Measurements from ENCODE around the gene CRB2. TPM values are rescaled to one million over a fixed set of nuclear protein-coding genes. Genes with fewer than 3 reads are reported as not detected.

Gene CRB2
- total and polyA plus RNA-seq, 12 donors, result under 0.01 to 0.24 (median 0.07) TPM; not detected in 4

DNA sequence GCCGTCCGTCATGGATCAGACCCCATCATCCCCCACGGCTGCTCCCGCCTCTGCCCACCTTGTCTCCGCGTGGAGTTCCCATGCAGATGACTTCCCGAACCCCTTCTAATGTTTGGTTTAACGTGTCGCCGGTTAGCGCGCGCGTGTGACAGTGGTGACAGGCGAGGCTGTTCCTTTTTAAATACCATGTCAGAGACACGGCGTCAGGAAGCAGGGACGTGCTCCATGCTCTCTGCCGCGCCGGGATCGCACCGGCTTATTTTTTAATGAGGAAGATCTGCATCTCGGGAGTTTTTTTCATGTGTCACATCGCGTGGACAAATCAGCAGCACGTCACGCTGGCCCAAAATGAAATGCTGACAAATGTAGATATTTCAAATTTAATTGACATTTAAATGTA is 35.9 kb downstream of the CRB2 start:
- WGBS, 4 donors, result 84 to 92% (median 90%) methylated on average over 28 of the region's 28 CpGs
- H3K9me3 ChIP-seq (replicated peaks in 1 of 3), result no peaks in the 10 kb centered on the region

DNA sequence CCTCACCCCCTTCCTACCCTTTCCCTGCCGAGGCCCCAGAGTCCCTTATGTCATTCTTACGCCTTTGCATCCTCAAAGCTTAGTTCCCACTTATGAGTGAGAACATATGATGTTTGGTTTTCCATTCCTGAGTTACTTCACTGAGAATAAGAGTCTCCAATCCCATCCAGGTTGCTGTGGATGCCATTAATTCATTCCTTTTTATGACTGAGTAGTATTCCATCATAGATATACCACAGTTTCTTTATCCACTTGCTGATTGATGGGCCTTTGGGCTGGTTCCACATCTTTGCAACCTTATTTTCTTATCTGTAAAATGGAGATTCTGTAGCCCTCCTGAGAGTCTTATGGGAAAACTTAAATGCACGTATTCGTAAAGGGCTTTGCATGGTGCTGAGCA is 36.8 kb downstream of the CRB2 start:
- no peak for DNase-seq
- Histone ChIP-seq H3K27me3 (no peaks in the 10 kb centered on the region), H3K36me3 (replicated peaks in 1 of 2) (no peaks in the 10 kb centered on the region), H3K4me3 (no peak overlapping the region), H3K9me3 (replicated peaks in 1 of 3) (no peaks in the 10 kb centered on the region), H3K4me1 (replicated peaks in 1 of 2) (no peaks in the 10 kb centered on the region), H3K27ac (no peak overlapping the region)
- intact Hi-C loops (cut with DNase I), result no loop called here
- TF ChIP-seq, protein P1, sequence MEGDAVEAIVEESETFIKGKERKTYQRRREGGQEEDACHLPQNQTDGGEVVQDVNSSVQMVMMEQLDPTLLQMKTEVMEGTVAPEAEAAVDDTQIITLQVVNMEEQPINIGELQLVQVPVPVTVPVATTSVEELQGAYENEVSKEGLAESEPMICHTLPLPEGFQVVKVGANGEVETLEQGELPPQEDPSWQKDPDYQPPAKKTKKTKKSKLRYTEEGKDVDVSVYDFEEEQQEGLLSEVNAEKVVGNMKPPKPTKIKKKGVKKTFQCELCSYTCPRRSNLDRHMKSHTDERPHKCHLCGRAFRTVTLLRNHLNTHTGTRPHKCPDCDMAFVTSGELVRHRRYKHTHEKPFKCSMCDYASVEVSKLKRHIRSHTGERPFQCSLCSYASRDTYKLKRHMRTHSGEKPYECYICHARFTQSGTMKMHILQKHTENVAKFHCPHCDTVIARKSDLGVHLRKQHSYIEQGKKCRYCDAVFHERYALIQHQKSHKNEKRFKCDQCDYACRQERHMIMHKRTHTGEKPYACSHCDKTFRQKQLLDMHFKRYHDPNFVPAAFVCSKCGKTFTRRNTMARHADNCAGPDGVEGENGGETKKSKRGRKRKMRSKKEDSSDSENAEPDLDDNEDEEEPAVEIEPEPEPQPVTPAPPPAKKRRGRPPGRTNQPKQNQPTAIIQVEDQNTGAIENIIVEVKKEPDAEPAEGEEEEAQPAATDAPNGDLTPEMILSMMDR (IDR thresholded peaks at IDR 0.05), result no peak
- TF ChIP-seq POLR2A (IDR thresholded peaks at IDR 0.05), result no peak
- 85 to 100% (median 99%) methylated on average over 4 of the region's 4 CpGs for WGBS, 4 donors

More for the DNA sequence above, 35.9 kb downstream of the CRB2 start:
- no peak overlapping the region for H3K4me3 ChIP-seq
- DNase-seq, result no peak
- no peaks in the 10 kb centered on the region for H3K4me1 ChIP-seq (replicated peaks in 1 of 2)
- no peaks in the 10 kb centered on the region for H3K27me3 ChIP-seq
- H3K27ac ChIP-seq, result no peak overlapping the region
- H3K36me3 ChIP-seq (replicated peaks in 1 of 2), result no peaks in the 10 kb centered on the region
- intact Hi-C loops (cut with DNase I), result no loop called here
- TF ChIP-seq POLR2A (IDR thresholded peaks at IDR 0.05), result no peak
- TF ChIP-seq, protein P1 (IDR thresholded peaks at IDR 0.05), result no peak

DNA sequence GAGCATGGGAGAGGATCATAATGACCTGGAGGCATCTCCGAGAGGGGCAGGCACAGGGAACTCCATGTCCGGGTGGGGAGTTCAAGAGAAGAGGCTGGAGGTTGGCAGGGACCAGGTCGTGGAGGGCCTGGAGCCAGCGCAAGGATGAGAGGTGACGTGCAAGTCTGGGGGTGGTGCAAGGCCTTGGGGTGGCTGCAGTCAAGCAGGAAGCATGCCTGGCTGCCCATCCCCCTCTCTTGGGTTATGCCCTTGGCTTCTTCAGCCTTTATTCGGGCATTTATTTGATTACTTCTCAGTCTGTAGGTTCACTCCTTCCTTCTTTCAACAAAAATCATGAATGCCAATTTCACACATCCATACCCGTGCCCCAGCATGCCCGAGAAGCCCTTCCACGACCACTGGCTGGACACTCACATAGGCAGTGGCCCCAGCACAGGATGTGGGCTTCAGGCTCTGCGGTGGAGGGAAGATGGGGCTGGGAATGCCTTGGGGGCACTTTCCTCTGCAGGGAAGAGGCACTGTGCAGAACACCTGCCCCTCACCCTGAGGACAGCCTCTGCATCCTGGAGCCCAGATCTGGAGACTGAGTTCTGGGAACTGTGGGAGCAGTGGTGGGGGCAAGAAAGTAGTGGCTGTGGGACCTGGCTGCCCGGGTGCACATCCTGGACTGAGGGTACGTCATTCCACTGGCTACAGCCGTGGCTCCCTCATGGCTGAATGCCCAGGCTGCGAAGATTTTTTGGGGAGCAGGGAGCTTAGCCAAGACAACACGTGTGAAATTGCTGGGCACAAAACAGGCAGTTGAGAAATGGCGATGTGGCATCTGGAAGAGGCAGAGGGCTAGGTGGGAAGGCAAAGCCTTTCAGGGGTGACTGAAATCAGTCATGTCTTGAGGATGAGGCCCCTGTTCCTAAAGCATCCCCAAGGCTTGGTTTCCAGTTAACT is 38.6 kb downstream of the CRB2 start:
- 83 to 89% (median 86%) methylated on average over 15 to 16 of the region's 16 CpGs for WGBS, 4 donors
- Histone ChIP-seq H3K27ac (no peak overlapping the region), H3K9me3 (replicated peaks in 1 of 3) (no peaks in the 10 kb centered on the region), H3K27me3 (no peaks in the 10 kb centered on the region), H3K36me3 (replicated peaks in 1 of 2) (no peaks in the 10 kb centered on the region), H3K4me3 (no peak overlapping the region), H3K4me1 (replicated peaks in 1 of 2) (no peaks in the 10 kb centered on the region)
- TF ChIP-seq, protein P1 (IDR thresholded peaks at IDR 0.05), result no peak
- TF ChIP-seq POLR2A (IDR thresholded peaks at IDR 0.05), result no peak
- intact Hi-C loops (cut with DNase I), result no loop called here
- DNase-seq, result no peak

DNA sequence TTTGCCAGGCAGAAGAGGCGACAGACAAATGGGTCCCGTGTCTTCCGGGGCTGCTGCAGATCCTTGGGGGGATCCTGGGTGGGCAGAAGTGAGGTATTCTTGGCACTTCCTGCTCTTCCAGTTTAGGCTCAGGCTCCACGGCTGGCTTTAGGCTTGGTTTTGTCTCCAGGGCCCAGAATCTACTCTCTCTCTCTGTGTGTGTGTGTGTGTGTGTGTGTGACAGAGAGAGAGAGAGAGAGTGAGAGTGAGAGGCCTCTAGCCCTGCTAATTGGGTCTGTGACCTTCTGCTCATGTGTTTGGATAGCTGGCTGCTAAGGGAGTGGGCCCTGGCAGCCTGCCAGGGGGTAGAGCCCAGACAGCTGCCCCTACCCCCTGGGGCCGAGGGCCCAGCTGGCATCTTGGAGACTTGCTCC is 39.3 kb downstream of the CRB2 start:
- no peak for TF ChIP-seq POLR2A (IDR thresholded peaks at IDR 0.05)
- TF ChIP-seq, protein P1 (IDR thresholded peaks at IDR 0.05), result no peak
- H3K9me3 ChIP-seq (replicated peaks in 1 of 3), result no peaks in the 10 kb centered on the region
- WGBS, 4 donors, result 57 to 82% (median 74%) methylated on average over 3 to 5 of the region's 5 CpGs
- H3K4me3 ChIP-seq, result no peak overlapping the region
- intact Hi-C loops (cut with DNase I), result no loop called here
- H3K27me3 ChIP-seq, result no peaks in the 10 kb centered on the region
- no peak for DNase-seq
- no peaks in the 10 kb centered on the region for H3K36me3 ChIP-seq (replicated peaks in 1 of 2)
- no peaks in the 10 kb centered on the region for H3K4me1 ChIP-seq (replicated peaks in 1 of 2)
- H3K27ac ChIP-seq, result no peak overlapping the region

All from adrenal gland (tissue), 12 donors.